ENCODE data around the gene PIP. TPM values are rescaled to one million over a fixed set of nuclear protein-coding genes. Genes with fewer than 3 reads are reported as not detected.

The PIP gene
- total RNA-seq, 1 experiment from 2014 or later: not detected

DNA sequence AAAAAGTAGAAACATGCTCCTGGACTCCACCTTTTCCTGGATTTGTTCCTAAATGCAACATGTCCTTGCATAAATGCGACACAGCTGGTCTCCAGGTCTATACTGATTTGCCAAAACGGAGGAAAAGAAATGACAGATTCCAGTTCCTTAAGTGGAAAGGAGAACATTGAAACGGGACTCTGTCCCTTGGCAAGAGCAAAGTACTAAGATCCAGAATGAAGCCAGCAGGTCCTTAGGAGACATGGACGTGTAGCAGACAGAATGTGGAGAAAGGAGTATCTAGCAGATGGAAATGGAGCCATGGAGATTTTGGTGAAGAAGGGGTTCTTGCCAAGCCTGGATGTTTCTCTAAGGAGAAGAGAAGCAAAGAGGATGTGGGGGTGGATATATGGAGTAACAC lies 16.2 kb downstream of the PIP start:
- Mint-ChIP-seq H3K4me3 (no peak overlapping the region), H3K9me3 (peaks cover 3 to 11% of the 10 kb centered on the region in 2 experiments; a peak in 4 of 5 replicates), H3K36me3 (ENCODE audit: insufficient read depth in 1 of 3, low read depth in 3 of 3) (0 out of 7 replicates have a peak, but pooled peaks cover 0 to 1% (median 0%) of the 10 kb centered on the region in 3 experiments), H3K27me3 (ENCODE audit: low read depth) (peaks cover 3% of the 10 kb centered on the region; the same call in 1 of the 2 replicates), H3K27ac (no peak overlapping the region), H3K4me1 (no peaks in the 10 kb centered on the region)
- Histone ChIP-seq H3K14ac (ENCODE audit: insufficient read depth, low read length) (no peak overlapping the region), H3K23ac (ENCODE audit: insufficient read length, low read depth, low read length) (no peak overlapping the region), H2BK120ac (ENCODE audit: low read depth, low read length, poor library complexity, severe bottlenecking) (no peak overlapping the region), H3K9ac (ENCODE audit: extremely low read depth, insufficient read length, low read length) (no peak overlapping the region), H3K4me2 (ENCODE audit: insufficient read depth, insufficient read length, low read length) (no peak overlapping the region), H2AFZ (ENCODE audit: low read length) (no peak overlapping the region), H3K79me1 (ENCODE audit: insufficient read depth, low read depth, low read length, poor library complexity, severe bottlenecking) (no peaks in the 10 kb centered on the region), H3K27ac (ENCODE audit: insufficient read length, low read depth, low read length) (no peak overlapping the region), H3K9me3 (ENCODE audit: control insufficient read depth, low read depth, low read length) (no peaks in the 10 kb centered on the region), H2AK5ac (ENCODE audit: insufficient read length, low read length) (no peak overlapping the region), H4K8ac (replicated peaks; ENCODE audit: insufficient read length, low read depth, low read length) (no peak overlapping the region), H3T11ph (ENCODE audit: low read length) (no peak overlapping the region), H3K4me1 (ENCODE audit: insufficient read depth, low read length) (no peaks in the 10 kb centered on the region), H4K20me1 (ENCODE audit: control insufficient read depth, insufficient read depth, insufficient read length) (no peaks in the 10 kb centered on the region), H2BK15ac (ENCODE audit: low read depth, low read length) (no peak overlapping the region), H2BK5ac (ENCODE audit: insufficient read length, low read length) (no peak overlapping the region), H2BK20ac (ENCODE audit: low read depth, low read length, poor library complexity, severe bottlenecking) (no peak overlapping the region), H3K27me3 (ENCODE audit: insufficient read depth, low read length) (no peaks in the 10 kb centered on the region), H3K23me2 (ENCODE audit: insufficient read length, low read depth, low read length, poor library complexity, severe bottlenecking) (no peaks in the 10 kb centered on the region), H3K18ac (ENCODE audit: insufficient read length, low read depth, low read length) (no peak overlapping the region), H3K79me2 (ENCODE audit: insufficient read depth, low read length) (no peaks in the 10 kb centered on the region), H2BK12ac (ENCODE audit: insufficient read length, low read depth, low read length) (no peak overlapping the region), H4K91ac (ENCODE audit: insufficient read length, low read depth, low read length) (no peak overlapping the region), H3K4ac (ENCODE audit: low read depth, low read length) (no peak overlapping the region), H4K5ac (ENCODE audit: insufficient read length, low read depth, low read length) (no peak overlapping the region), H3K56ac (ENCODE audit: insufficient read length, low read depth, low read length) (no peak overlapping the region)
- no peak for TF ChIP-seq CTCF (conservative IDR thresholded peaks at IDR 0.05)
- no CpG with 5 or more reads among the region's 4 CpGs for WGBS (ENCODE audit: extremely low coverage, insufficient read length, low lambda C conversion rate)
- DNase-seq: no peak

Measured in H9 (cell line).